Progenitor cell of endocrine pancreas (in vitro differentiated cells): ENCODE data around the gene CRYBA4. TPM values are rescaled to one million over a fixed set of nuclear protein-coding genes. Genes with fewer than 3 reads are reported as not detected.
A peak's percentile ranks its signal among the peaks of the same experiment; 100 is the strongest.

ENCODE experiments used
- DNase-seq: peaks from one replicate; pipeline ENCODE4 v3.0.0; 2021; ENCODE audit warnings: low spot score; ENCODE audit not compliant: unreplicated experiment
- H3K27ac Mint-ChIP-seq: 2 replicates; pipeline ENCODE4 v1.8.0; 2021; ENCODE audit warnings: mild to moderate bottlenecking, moderate library complexity, mixed read lengths
- H3K27me3 Mint-ChIP-seq: 2 replicates; pipeline ENCODE4 v1.8.0; 2021; ENCODE audit warnings: mixed read lengths
- H3K36me3 Mint-ChIP-seq: 2 replicates; pipeline ENCODE4 v1.8.0; 2022; ENCODE audit warnings: mixed read lengths; ENCODE audit not compliant: insufficient read depth
- H3K4me1 Mint-ChIP-seq: 2 replicates; pipeline ENCODE4 v1.8.0; 2021; ENCODE audit warnings: low read depth, mixed read lengths
- H3K4me3 Mint-ChIP-seq: 2 replicates; pipeline ENCODE4 v1.8.0; 2021; ENCODE audit warnings: low read depth, mild to moderate bottlenecking, moderate library complexity, mixed read lengths
- H3K9me3 Mint-ChIP-seq: 2 replicates; pipeline ENCODE4 v1.8.0; 2021; ENCODE audit warnings: low read depth, mixed read lengths
- CTCF ChIP-seq: fragments of 200-600 bp; sonication (generic); IDR thresholded peaks from one replicate; pipeline ENCODE4 v1.5.0; 2021; ENCODE audit warnings: antibody characterized with exemption, mild to moderate bottlenecking; ENCODE audit not compliant: unreplicated experiment
- total RNA-seq: library from RNA; stranded (reverse); gene quantifications from 2 replicates; pipeline ENCODE4 v1.2.1, GENCODE V29; 2021

The CRYBA4 gene
- total RNA-seq, 1 donor from 2014 or later = not detected

DNA sequence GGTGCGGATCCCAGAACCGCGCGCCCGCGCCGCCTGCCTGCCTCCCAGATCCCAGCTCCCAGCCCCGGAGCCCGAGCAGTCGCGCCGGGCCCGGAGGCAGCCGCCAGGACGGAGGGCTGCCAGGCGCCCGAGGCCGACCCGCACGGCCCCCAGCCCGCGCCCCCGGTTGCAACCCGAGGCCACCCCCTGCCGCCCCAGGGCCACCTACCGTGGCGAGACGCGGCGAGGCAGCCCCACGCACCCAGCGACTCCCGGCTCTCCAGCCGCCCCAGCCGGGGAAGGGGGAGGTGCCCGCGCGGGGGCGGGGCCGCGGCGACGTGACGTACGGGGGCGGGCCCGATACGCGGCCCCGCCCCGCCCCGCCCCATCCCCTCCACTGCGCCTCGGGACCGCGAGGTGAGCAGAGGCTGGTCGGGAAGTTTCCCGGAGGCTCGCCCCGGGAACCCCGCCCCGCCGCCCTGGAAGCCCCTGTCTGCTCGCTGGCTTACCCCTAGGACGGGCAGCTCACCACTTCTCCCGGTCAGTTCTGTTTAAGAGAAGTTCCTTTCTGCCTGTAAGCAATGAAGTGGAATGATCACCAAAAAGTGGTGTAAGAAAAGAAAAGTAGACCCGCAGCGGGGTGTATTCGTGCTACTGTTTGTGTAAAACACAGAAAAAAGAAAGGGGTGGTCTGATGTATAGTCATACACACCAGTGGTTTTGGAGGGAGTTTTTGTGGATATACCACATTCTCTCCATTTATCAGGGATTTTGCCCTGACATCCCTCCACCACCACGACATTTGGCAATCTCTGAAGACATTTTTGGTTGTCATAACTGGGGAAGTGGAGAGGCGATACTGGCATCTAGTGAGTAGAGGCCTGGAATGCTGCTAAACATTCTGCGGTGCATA is 31.7 kb upstream of the CRYBA4 start, which contains the start of gene TPST2:
TSS of gene TPST2 (minus strand) at position 288 of the 892 bp plus-strand sequence. CDS start 48,502 bp downstream, outside the sequence.
- H3K9me3 Mint-ChIP-seq = no peaks in the 10 kb centered on the region
- TF ChIP-seq CTCF = no peak
- H3K4me3 Mint-ChIP-seq = peak within 1 kb of the TSS; percentile 79
- H3K36me3 Mint-ChIP-seq = no peaks in the 10 kb centered on the region
- no peaks in the 10 kb centered on the region for H3K4me1 Mint-ChIP-seq
- peak; percentile 65 for DNase-seq
- peak within 1 kb of the TSS; percentile 77 for H3K27ac Mint-ChIP-seq
- peaks cover 9% of the 10 kb centered on the region for H3K27me3 Mint-ChIP-seq

DNA sequence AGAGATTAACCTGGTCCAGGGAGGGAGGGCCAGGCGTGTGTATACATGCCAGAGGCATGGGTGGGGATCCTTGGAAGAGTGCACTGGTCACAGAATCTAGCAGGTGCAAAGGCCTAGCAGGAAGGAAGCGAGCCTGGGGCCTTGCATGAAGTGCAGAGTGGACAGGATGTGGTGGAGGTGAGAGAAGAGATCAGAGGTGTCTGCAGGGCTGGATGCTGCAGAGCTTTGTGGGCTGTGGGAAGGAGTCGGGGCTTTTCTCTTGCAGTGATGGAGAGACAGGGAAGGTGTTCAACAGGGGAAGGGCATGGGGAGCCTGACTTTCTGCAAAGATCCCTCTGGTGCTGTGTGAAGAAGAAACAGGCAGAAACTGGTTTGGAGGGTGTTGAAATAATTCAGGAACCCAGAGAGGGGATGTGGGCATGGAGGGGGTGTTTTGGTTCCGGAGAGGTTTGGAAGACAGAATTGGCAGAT is 29.3 kb upstream of the CRYBA4 start:
- Mint-ChIP-seq H3K9me3 (no peaks in the 10 kb centered on the region), H3K4me1 (peaks cover 8% of the 10 kb centered on the region), H3K4me3 (no peak overlapping the region), H3K27me3 (peaks cover 9% of the 10 kb centered on the region), H3K27ac (no peak overlapping the region), H3K36me3 (no peaks in the 10 kb centered on the region)
- no peak for TF ChIP-seq CTCF
- DNase-seq = no peak

GRCh38 chr22:26593763-26594162 is 28.0 kb upstream of the CRYBA4 start:
- Mint-ChIP-seq H3K27ac (no peak overlapping the region), H3K9me3 (no peaks in the 10 kb centered on the region), H3K27me3 (peaks cover 9% of the 10 kb centered on the region), H3K4me1 (peaks cover 14% of the 10 kb centered on the region), H3K36me3 (no peaks in the 10 kb centered on the region), H3K4me3 (no peak overlapping the region)
- no peak for DNase-seq
- TF ChIP-seq CTCF = no peak

DNA sequence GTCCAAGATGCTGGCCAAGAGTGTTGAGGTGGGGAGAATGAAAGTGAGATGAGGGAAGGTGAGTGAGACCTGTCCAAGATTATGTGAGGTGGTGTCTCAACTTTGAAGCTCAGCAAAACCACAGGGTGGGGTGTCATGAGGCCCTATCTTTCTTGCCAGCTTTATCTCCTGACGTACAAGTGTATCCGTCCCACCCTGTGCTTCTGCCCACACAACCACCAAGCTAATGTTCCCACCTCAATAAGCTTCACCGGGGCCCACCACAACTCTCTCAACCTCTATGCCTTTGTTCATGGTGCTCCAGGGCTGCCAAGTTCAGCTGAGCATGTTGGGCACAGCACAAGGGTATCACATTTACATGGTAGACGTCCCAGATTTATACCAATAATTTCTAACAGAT is 24.7 kb upstream of the CRYBA4 start:
- peak overlapping the region; percentile 3 for H3K27ac Mint-ChIP-seq

More for the DNA sequence above, 24.7 kb upstream of the CRYBA4 start:
- H3K36me3 Mint-ChIP-seq = no peaks in the 10 kb centered on the region
- H3K4me1 Mint-ChIP-seq = peaks cover 17% of the 10 kb centered on the region
- H3K9me3 Mint-ChIP-seq = no peaks in the 10 kb centered on the region
- DNase-seq = no peak
- H3K4me3 Mint-ChIP-seq = no peak overlapping the region
- H3K27me3 Mint-ChIP-seq = peaks cover 13% of the 10 kb centered on the region
- no peak for TF ChIP-seq CTCF
